Epithelial cell of proximal tubule (primary cell): Measurements from ENCODE around the gene KLHL36. TPM values are rescaled to one million over a fixed set of nuclear protein-coding genes. Genes with fewer than 3 reads are reported as not detected.

Source experiments
- DNase-seq: peaks from one replicate; pipeline ENCODE4 v3.0.0-alpha.2; 2011; ENCODE audit warnings: low read depth
- H3K4me3 ChIP-seq: 2 replicates; pipeline ENCODE4 v1.5.1; 2011; ENCODE audit warnings: low read depth, mild to moderate bottlenecking, low read length
- CTCF ChIP-seq: conservative IDR thresholded peaks from 2 replicates; pipeline ENCODE4 v1.5.1; 2012; ENCODE audit warnings: low read depth, mild to moderate bottlenecking, low read length
- total RNA-seq: library from RNA; depleted of rRNA; stranded (reverse); fragments of >200 nt; gene quantifications from 2 replicates; pipeline ENCODE4 v1.2.3, GENCODE V29; 2015

Gene KLHL36
- total RNA-seq, 1 donor from 2014 or later, result 65.7 TPM

- TF ChIP-seq CTCF, result no peak
- no peak overlapping the region for H3K4me3 ChIP-seq
- DNase-seq, result no peak
Observed at GRCh38 chr16:84633622-84634021, 14.7 kb upstream of the KLHL36 start.

GRCh38 chr16:84635702-84636101 is 12.6 kb upstream of the KLHL36 start:
- DNase-seq, result no peak
- TF ChIP-seq CTCF, result no peak
- H3K4me3 ChIP-seq, result no peak overlapping the region

- TF ChIP-seq CTCF, result no peak
- no peak for DNase-seq
Observed at GRCh38 chr16:84637709-84638108, 10.6 kb upstream of the KLHL36 start.

GRCh38 chr16:84638231-84638806 is 10.0 kb upstream of the KLHL36 start:
- no peak for DNase-seq
- H3K4me3 ChIP-seq, result no peak overlapping the region
- no peak for TF ChIP-seq CTCF

More at GRCh38 chr16:84637709-84638108, 10.6 kb upstream of the KLHL36 start:
- no peak overlapping the region for H3K4me3 ChIP-seq

GRCh38 chr16:84640145-84640544 is 8.2 kb upstream of the KLHL36 start:
- no peak for TF ChIP-seq CTCF
- no peak for DNase-seq
- H3K4me3 ChIP-seq, result no peak overlapping the region

GRCh38 chr16:84641643-84642358 is 6.5 kb upstream of the KLHL36 start:
- no peak for DNase-seq
- H3K4me3 ChIP-seq, result peak overlapping the region; percentile 27

More at GRCh38 chr16:84641643-84642358, 6.5 kb upstream of the KLHL36 start:
- TF ChIP-seq CTCF, result no peak
